HL-60/S4 treated with retinoic acid at 250 ng/mL for 4 days and 3 days (cell line): Measurements from ENCODE around the gene ARHGAP42.

Experiments
- in situ Hi-C: fragments of 300-500 bp; cut with MboI; formaldehyde crosslinking; loops from 2 replicates; pipeline ENCODE4 v1.7.0; 2022; ENCODE audit warnings: low sequenced_read_pairs

ARHGAP42 gene

DNA sequence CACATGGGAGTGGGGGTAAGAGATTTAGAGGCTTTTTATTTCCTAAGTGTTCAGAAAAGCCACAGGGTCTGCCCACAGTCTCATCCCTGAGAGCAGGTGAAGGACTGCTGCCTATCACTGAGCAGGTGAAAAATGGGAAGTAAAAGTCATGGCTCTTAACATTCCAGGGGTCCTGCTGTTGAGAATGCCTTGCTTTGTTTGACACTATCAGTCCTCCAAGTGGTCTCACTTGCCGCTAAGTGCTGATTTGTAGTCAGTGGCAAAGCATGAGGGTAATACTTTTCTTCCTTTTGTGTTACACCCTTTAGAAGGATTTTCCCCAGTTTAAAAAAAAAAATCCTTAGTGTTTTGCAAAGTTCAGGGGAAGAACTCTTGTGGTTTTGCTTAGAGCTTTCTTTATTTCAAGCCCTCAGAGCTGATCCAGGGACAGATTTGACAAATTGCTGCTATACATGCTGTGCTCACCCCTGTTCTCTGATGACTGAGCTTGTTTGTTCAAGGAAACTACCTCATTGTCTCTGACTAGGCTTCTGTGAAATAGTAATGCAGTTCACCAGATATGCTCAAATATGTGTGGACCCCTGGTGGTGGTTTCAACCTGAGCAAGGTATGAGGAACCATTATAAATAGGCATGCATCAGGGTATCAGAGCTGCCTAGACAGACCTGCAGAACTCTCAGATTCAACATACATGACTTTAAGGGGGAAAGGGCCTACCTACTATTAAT is 141.0 kb downstream of the ARHGAP42 start:
- in situ Hi-C loops: no loop called here

DNA sequence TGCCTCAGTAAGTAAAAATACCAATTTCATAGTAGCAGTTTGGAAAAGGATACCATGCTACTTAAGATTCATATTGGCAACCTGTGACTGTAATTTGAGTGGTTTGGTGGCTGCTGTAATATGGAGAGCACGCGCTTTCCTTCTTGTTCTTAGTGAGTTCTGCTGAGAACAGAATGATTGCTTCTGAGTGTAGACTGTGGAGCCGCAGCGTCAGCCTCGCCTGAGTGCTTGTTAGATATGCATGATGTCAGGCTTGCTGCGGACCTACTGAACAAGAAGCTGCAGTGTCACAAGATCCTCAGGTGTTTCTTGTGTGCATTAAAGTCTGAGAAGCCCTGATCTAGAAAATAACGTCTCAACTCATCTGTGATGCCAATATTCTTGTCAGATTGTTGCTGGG is 143.2 kb downstream of the ARHGAP42 start:
- in situ Hi-C loops: no loop called here

DNA sequence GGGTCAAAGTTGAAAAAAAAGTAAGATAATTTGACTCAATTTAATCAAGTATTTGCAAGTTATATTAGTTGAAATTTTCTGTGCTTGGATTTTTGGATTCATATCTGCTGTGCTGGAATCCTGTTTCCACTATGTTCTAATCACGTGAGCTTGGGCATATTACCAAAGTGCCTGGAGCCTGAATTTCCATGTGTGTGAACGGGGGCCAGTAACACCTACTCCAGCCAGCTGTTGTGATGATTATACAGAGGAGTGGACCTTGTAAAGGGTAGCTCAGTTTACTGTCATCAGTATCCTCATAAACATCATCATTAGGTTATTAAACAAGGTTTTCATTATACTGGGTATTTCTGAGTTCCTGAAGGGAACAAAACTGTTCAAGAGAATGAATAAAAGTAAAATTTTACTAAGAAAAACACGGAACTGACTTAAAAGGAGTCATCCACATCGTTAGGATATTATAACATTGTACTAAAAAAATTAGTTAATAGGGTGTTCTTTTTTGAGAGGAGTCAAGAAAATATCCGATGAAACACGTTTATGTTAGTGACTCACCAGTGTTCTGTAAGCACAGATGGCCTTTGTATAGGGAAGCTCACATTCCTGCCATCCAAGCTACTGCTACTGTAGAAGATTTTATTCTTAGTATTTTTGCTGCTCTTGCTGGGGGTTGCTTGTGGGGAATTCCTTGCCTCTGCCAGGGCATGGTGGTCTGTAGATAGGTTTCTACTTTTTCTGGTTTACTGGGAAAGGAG is 144.1 kb downstream of the ARHGAP42 start:
- in situ Hi-C loops: no loop called here

DNA sequence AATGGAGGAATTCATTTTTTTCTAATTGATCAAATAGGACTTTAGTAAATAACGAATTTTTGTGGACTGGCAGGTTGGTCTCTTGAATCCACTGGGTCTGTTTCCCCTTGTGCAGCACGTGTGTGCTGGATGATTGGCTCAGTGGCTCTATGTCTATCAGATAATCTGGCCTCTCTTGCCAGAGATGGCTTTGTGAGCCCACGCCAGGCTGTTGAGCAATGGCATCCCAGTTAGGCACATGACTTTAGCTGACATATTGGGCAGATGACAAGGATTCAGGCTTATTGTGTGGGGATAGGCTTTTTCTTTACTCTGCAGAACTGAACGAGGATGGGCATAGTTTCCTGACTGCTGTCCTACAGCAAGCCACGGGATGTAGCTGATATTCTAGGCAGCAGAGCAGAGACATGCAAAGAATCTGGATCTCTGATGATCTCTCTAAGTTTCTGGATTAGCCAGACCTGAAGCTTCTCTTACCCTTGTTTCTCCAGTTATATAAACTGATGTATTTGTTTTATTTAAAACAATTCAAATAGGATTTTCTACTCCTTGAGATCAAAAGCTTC is 144.9 kb downstream of the ARHGAP42 start:
- in situ Hi-C loops: no loop called here

DNA sequence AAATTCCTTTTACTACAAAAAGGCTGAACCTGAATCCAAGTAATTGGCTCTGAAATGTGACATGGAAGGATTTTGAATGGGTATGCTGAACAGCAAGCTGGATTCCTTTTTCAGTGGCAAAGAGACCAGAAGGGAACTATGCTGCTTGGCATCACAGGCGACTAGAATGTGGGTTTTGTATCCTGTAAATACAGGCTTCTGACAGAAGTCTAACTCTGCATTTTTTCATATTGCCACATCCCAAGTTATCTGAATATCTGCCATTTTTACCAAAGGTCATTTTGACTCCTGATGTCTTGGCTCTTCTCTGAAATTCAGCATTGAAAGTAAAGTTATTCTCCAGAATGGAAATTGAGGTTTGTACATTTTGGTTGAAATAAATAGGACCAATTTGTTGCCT is 145.7 kb downstream of the ARHGAP42 start:
- in situ Hi-C loops: no loop called here

DNA sequence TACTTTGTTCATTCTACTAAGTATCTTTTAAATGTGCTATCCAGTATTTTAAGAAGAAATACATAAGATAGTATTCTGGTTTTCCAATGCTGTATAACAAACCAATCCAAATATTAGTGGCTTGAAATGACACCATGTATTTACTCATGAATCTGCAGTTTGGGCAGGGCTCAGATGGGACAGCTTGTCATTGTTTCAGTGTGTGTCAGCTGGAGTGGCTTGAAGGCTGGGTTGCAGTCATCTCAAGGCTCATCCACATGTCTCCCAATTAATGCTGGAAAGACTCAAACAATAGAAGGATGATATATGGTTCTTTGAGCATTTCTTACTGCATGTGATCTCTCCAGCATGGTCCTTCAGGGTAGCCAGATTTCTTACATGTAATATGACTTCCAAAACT is 146.2 kb downstream of the ARHGAP42 start:
- in situ Hi-C loops: no loop called here

DNA sequence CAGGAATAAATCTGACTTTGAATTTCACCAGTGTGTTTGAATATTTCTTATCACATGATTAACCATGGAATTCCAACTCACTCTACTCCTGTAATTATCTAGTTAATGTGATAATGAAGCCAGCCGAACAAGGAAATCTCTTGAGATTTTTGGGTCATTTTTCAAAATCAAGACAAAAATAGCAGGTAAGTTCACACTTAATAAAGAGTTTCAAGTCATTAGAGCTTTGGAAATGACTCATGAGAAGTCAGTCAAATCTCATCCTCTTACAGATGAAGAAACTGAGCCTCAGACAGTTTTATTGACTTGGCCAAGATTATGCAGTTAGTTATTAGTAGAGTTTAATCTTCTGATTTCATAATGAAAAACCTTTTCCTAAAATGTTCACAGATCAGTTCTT is 148.8 kb downstream of the ARHGAP42 start:
- in situ Hi-C loops: no loop called here

DNA sequence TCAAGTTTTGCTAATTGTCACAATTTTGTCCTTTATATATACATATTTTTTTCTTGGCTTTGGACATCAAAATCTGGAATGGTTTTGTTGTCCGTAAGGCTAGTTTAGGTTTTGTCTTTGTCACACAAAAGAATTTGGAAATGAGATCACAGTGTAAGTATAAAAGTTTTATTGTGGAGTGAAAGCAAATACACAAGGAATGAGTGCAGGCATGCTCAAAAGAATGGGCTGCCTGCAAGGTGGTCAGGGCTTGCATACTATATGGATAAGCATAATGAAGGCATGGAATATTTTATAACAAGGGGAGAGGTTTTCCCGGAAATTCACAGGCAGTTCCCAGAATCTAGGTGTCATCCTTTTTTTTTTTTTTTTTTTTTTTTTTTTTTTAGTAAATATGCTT is 150.2 kb downstream of the ARHGAP42 start:
- in situ Hi-C loops: no loop called here

DNA sequence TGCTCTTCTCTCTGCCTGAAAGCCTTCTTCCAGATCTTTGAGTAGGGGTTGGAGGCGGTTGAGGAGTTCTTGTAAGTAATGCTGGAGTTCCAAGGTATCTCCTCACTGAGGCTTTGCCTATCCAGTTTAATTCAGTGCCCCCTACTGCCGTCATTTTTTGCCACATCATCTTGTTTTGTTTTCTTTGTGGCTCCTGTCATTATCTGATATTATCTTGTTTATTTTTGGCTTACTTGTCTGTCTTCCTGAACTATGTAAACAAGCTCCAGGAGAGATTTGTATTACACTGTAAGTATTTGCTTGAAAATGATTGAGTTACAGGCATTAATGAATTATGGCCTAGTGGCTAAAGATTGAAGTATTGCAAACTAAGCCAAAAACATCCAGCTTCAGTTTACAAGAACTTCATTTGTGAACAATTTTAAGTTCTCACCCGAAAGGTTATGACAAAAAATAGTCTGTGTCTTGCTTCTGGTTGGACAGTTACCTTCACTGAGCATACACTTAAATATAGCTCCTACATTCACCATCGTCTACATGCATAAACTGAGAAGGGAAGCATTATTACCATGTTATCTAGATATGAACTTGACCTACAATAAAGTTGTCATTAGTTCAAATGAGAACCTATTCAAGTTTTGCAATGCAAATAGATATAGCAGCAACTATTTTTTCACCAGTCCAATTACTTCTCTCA is 154.8 kb downstream of the ARHGAP42 start:
- in situ Hi-C loops: no loop called here

DNA sequence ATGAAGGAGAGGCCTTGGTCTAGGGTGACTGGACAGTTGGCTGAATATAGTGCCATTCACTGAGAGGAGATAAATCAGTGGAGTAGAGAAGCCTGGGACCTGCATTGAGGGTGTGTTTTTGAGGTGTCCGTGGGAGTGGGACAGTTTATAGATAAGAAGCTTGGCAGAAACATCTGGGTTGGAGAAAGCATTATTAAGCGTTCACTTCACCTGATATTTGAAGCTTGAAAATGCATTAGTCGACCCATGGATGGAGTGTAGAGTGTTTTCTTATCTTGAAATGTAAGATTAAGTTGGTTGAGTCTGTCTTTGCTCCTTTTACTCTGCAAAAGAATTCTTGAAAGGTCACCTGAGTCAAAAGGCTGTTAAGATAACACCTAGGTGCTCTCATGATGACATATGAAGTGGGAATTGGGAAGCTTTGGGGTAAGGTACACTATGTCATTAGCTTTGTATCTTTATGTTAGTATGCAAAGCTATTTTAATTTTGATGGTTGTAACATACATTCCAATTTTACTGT is 160.7 kb downstream of the ARHGAP42 start:
- in situ Hi-C loops: no loop called here

DNA sequence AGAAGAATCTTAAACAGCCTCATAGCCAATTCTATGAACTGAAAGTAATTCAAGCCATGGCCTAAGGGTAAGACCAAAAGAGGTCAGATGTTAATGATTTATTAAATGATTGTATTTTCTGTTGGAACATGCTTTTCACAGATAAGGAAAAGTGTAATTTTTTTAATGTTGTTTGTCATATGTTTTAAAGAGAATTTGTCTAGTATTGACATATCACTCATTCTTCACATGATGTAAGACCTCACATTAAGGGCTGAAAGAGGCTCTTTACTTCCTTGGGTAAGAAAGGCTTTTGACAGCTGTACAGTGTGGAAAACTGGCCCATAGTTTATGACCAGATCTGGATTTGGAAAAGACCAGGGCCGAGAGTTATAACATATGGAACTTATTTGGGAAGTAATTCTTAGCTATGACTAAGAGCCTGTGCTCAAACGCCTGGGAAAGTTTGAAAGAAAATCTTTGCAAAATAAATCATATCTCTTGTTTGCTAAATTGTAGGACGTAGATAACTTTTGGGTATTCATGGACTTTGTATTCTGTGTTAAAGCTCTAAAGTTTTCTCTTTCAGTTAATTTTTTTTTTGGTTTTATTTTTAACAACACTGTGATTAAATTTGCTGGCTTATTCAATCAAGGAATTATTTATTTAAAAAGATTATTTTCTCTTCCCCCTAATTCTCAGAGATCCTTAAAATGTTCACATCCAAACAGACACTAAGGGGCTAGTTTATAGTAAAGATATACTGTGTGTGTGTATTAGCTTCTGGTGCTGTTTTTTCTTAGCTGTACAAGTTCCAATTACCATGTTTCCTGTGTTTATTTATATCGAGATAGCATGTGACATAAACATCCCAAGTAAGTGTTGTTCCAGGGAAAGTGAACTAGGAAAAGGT is 162.2 kb downstream of the ARHGAP42 start:
- in situ Hi-C loops: no loop called here

DNA sequence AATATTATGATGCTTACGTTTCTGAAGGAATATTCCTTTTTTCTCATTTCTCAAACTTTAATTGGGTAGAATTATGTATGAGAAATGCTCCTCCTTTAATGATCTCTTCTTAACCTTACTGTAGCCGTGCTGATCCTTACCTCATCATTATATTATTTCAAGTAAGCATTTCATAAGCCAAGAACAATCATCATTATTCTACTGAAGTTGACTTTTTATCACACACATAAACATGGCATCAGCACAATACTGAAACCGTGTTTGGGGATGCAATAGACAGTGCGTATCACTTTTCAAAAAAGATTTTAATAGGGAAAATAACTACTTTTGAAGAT is 162.8 kb downstream of the ARHGAP42 start:
- in situ Hi-C loops: no loop called here

DNA sequence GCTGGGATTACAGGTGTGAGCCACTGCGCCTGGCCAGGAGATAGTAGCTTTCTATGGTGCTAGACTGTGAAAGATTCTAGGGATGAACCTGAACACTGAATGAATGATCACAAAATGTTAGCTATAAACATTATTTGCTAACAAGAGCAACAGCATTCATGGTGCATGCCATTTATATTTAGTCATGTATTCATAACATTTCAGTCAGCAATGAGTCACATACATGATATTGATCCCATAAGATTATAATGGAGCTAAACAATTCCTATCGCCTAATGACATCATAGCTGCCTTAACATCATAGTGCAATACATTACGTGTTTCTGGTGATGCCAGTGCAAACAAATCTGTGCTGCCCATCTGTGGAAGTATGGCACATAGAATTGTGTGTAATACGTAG is 164.1 kb downstream of the ARHGAP42 start:
- in situ Hi-C loops: no loop called here

DNA sequence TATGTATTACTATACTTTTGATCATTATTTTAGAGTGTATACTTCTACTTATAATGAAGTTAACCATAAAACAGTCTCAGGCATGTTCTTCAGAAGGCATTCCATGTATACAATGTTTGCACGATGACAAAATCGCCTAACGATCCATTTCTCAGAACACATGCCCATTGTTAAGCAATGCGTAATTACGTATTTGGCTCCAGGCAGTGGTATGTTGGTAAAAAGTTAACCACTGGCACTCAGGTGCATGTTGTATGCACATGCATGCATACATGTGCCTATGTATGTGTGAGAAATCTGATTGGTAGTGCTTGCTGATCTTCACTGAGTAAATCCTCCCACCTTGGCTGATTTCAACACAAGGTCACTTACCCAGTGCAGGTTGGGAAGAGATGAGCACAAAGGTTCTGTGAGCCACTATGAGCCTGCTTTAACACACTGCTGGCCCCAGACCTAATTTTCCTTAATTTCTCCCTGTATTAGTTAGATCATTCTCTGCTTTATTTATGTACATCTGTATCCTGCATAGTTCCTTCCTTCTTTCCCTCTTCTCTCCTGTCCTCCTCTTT is 164.6 kb downstream of the ARHGAP42 start:
- in situ Hi-C loops: no loop called here

DNA sequence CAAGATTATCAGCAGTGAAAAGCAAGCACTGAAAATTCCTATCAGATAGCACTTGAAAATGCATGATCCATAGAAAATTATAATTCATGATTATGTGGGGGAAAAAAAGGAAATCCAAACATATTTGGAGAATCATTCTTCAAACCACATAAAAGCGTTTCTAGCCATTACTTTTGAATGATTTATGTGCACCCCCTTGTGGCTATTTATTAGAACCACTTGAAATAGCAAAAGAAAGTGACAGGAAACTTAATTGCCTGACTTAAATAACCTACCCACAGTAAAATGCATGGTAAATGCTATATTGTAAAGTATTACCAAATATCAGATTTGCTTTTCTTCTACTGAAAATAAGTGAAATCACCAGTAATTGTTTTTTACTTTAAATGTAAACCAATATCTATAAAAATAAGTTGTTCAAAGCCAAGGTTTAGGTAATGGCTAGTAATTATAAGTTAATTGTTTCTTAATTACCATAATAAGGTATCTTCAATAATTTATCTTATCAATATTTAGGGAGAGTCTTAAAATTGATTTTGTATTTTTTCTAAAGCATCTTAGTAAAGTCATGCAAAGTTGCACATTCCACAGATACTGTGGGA is 168.5 kb downstream of the ARHGAP42 start:
- in situ Hi-C loops: no loop called here

DNA sequence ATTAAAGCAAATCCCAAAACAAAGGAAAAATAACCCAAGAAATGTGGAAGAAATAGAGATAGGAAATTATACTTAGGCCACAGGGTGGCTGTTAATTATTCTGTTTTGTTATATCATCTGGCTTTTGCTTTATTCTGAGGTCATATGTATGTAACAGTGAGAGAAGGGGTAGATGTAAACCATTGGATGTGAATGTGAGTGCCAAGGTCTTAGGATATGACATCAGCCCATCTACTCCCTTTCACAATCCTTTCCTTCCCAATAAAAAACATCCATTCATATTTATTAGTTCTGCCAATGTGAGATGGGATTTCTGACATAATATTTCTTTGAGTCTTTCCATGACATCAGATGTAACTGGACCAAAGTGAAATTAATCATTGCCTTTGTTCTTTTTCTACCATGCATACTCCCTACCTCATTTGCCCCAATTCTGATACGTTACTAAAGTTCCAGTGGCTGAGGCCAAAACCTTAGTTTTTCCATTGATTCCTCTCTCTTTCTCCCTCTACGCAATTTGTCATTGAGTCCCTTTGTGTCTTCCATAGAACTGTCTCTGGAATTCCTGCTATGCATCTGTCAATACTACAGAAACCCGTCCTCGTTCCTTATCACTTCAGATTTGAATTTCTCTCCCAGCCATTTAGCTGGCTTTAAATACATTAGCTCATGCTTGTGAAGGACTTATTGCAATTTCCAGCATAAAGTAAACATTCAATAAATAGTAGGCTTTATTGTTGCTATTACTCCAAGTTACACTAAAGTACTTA is 170.3 kb downstream of the ARHGAP42 start:
- in situ Hi-C loops: no loop called here

DNA sequence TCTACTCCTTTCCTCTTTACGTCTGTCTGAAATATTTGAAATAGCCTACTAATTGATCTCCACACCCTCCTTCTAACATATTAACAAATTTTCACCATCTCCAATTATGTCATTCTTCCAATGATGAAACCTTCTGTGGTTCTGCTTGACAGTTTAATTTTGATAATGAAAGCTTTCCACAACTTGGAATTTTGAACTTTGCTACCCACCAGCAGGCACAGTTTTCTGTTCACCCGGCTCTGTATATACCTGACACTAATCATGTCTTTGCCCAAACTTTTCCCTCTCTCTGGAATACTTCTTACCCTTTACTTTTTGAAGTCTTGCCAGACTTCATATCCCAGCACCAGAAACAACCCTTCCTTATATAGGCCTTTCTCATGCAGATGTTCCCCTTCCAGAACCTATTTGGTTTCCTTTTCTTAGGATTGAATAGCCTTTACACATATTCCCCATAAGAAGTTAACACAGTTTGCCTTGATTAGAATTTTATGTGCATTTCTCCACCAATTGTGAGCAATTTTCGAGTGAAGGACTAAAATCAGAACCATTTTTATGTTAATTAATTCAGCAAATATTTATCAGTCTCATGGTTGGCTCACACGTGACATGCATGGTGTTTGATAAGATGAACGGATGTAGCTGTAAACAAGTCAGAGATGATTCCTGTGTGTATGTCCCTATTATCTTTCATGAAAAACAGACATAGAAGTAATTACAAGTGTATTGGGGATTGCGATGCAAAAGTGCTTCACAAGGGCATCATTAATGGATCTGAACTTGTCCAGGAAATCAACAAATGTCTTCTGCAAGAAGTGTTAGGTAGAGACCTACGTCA is 173.4 kb downstream of the ARHGAP42 start:
- in situ Hi-C loops: no loop called here

DNA sequence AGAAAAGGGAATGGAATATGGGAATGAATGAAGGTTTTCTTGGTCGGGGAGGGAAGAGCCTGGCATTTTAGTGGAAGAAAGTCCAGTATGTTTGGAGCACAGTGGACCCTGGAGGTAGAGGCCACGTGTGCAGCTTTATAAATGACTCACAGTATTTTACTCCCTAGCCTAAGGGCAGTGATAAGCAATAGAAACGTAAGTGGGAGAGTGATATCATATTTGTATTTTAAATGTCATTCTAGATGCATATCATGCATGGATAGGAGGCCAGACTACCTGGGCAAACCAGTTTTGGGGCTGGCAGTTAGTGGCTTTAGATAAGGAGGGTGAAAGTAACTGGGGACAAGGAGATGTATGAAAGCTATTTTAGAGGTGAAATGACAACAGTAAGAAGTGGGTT is 174.1 kb downstream of the ARHGAP42 start:
- in situ Hi-C loops: no loop called here
